Colonic mucosa (tissue), 4 donors: ENCODE data around the gene ATP5PD. TPM values are rescaled to one million over a fixed set of nuclear protein-coding genes. Genes with fewer than 3 reads are reported as not detected.

Experiments used
- DNase-seq: peaks from one replicate; pipeline ENCODE4 v3.0.0-alpha.2; 2020
- H3K27ac ChIP-seq: fragments of 200-600 bp; one replicate; pipeline ENCODE4 v1.8.0; 2021
- H3K27me3 ChIP-seq: fragments of 200-600 bp; one replicate; pipeline ENCODE4 v1.8.0; 2021
- H3K36me3 ChIP-seq: fragments of 200-600 bp; one replicate; pipeline ENCODE4 v1.8.0; 2021
- H3K4me1 ChIP-seq: fragments of 200-600 bp; one replicate; pipeline ENCODE4 v1.8.0; 2021; ENCODE audit warnings: mild to moderate bottlenecking
- H3K4me3 ChIP-seq: fragments of 200-600 bp; one replicate; pipeline ENCODE4 v1.8.0; 2021
- H3K9ac ChIP-seq, 2 donors: one replicate each; pipeline ENCODE4 v1.7.0; 2013; ENCODE audit warnings: control low read depth in 2 of 2, low read depth in 2 of 2, low read length in 2 of 2
- H3K9me3 ChIP-seq: fragments of 200-600 bp; one replicate; pipeline ENCODE4 v1.8.0; 2021
- CTCF ChIP-seq: fragments of 200-600 bp; IDR thresholded peaks from one replicate; pipeline ENCODE4 v1.8.0; 2022; ENCODE audit warnings: antibody characterized with exemption, mild to moderate bottlenecking
- intact Hi-C: fragments of 100-400 bp; cut with DNase I; formaldehyde crosslinking; loops from one replicate; pipeline ENCODE4 v1.14.1; 2022
- total RNA-seq, 2 donors: library from RNA; stranded (reverse); fragmentation: NEBNext Ultra II Directional in 1 of 2; extraction: Animal tissue kit (Norgen Biotek cat#: 25700) in 1 of 2; gene quantifications; one replicate each; pipeline ENCODE4 v1.2.1, GENCODE V29; 2021
- donor health status: healthy.
- donor health status: DM: no; HTN: no; CAD: no.
- donor health status: DM: no; HTN: no; CAD: no.

The ATP5PD gene
- total RNA-seq, 2 donors from 2014 or later, result 302 to 371 TPM

- Histone ChIP-seq H3K27me3 (no peaks in the 10 kb centered on the region), H3K9ac (no peak overlapping the region), H3K4me3 (no peak overlapping the region), H3K27ac (no peak overlapping the region), H3K36me3 (peaks cover 3% of the 10 kb centered on the region), H3K9me3 (no peaks in the 10 kb centered on the region), H3K4me1 (no peaks in the 10 kb centered on the region)
- intact Hi-C loops, result no loop called here
- no peak for TF ChIP-seq CTCF
- no peak for DNase-seq
Observed at GRCh38 chr17:75063201-75063600, 16.4 kb upstream of the ATP5PD start.

GRCh38 chr17:75061618-75062017 lies 14.8 kb upstream of the ATP5PD start:
- no peak for DNase-seq
- H3K36me3 ChIP-seq, result peaks cover 3% of the 10 kb centered on the region
- no peaks in the 10 kb centered on the region for H3K9me3 ChIP-seq
- no peak overlapping the region for H3K9ac ChIP-seq
- no peaks in the 10 kb centered on the region for H3K4me1 ChIP-seq
- intact Hi-C loops, result no loop called here
- H3K27ac ChIP-seq, result no peak overlapping the region
- H3K4me3 ChIP-seq, result no peak overlapping the region
- TF ChIP-seq CTCF, result no peak
- H3K27me3 ChIP-seq, result no peaks in the 10 kb centered on the region

GRCh38 chr17:75061055-75061438 lies 14.3 kb upstream of the ATP5PD start:
- no peak overlapping the region for H3K9ac ChIP-seq
- intact Hi-C loops, result no loop called here

GRCh38 chr17:75060434-75061054 lies 13.8 kb upstream of the ATP5PD start:
- intact Hi-C loops, result no loop called here
- no peak overlapping the region for H3K4me3 ChIP-seq
- DNase-seq, result no peak
- no peaks in the 10 kb centered on the region for H3K4me1 ChIP-seq
- no peak overlapping the region for H3K27ac ChIP-seq
- no peak for TF ChIP-seq CTCF
- peaks cover 3% of the 10 kb centered on the region for H3K36me3 ChIP-seq
- H3K9ac ChIP-seq, result no peak overlapping the region
- no peaks in the 10 kb centered on the region for H3K9me3 ChIP-seq
- no peaks in the 10 kb centered on the region for H3K27me3 ChIP-seq

More at GRCh38 chr17:75061055-75061438, 14.3 kb upstream of the ATP5PD start:
- Histone ChIP-seq H3K9me3 (no peaks in the 10 kb centered on the region), H3K36me3 (peaks cover 3% of the 10 kb centered on the region), H3K4me1 (no peaks in the 10 kb centered on the region), H3K4me3 (no peak overlapping the region), H3K27ac (no peak overlapping the region), H3K27me3 (no peaks in the 10 kb centered on the region)
- no peak for DNase-seq
- TF ChIP-seq CTCF, result no peak

- H3K36me3 ChIP-seq, result peaks cover 3% of the 10 kb centered on the region
- DNase-seq, result no peak
- intact Hi-C loops, result loop anchor here (5.0 kb wide), 1 partner anchor 143 kb away; no protein-coding TSS in a partner anchor
Observed at GRCh38 chr17:75059369-75060345, 12.9 kb upstream of the ATP5PD start.

More at GRCh38 chr17:75059369-75060345, 12.9 kb upstream of the ATP5PD start:
- no peaks in the 10 kb centered on the region for H3K4me1 ChIP-seq
- no peak for TF ChIP-seq CTCF
- H3K27me3 ChIP-seq, result no peaks in the 10 kb centered on the region
- peak overlapping the region in 1 of 2 donors; percentile 36 for H3K9ac ChIP-seq
- H3K27ac ChIP-seq, result peak overlapping the region; percentile 19
- H3K4me3 ChIP-seq, result no peak overlapping the region
- no peaks in the 10 kb centered on the region for H3K9me3 ChIP-seq
